ENCODE data around the gene WWOX. TPM values are rescaled to one million over a fixed set of nuclear protein-coding genes. Genes with fewer than 3 reads are reported as not detected.

Gene WWOX
- total and polyA plus RNA-seq, 2 donors (not counting 1 experiment from before 2014, with no cell fraction given): 10.5 to 42.3 TPM

- Mint-ChIP-seq H3K4me3 (no peak overlapping the region), H3K9me3 (ENCODE audit: insufficient read depth) (no peaks in the 10 kb centered on the region), H3K27ac (no peak overlapping the region), H3K4me1 (no peaks in the 10 kb centered on the region), H3K27me3 (no peaks in the 10 kb centered on the region)
- ATAC-seq (ENCODE audit: low read depth) (no peak), DNase-seq (no peak)
- no CpG with 5 or more reads among the region's 1 CpG for WGBS (ENCODE audit: insufficient coverage)
- Histone ChIP-seq H3K4me3 (ENCODE audit: control extremely low read depth in 1 of 5, extremely low read depth in 1 of 5, insufficient read depth in 1 of 5, low read depth in 2 of 5, low read length in 4 of 5) (no peak overlapping the region), H3K4me1 (ENCODE audit: control insufficient read depth in 2 of 2, insufficient read depth in 2 of 2, low read length in 2 of 2) (no peaks in the 10 kb centered on the region), H3K4me2 (replicated peaks; ENCODE audit: low read depth, low read length, poor library complexity, severe bottlenecking) (no peak overlapping the region), H3K9me3 (ENCODE audit: control extremely low read depth in 1 of 3, control insufficient read depth in 2 of 3, insufficient read depth in 1 of 3, low read length in 2 of 3) (no peaks in the 10 kb centered on the region), H4K20me1 (ENCODE audit: control insufficient read depth, insufficient read depth, low read length, poor library complexity, severe bottlenecking) (no peaks in the 10 kb centered on the region), H3K27ac (ENCODE audit: low read length in 2 of 2) (no peak overlapping the region), H3K36me3 (replicated peaks in 1 of 2; ENCODE audit: control extremely low read depth in 1 of 2, control insufficient read depth in 1 of 2, extremely low read depth in 1 of 2, insufficient read depth in 2 of 2, low read length in 1 of 2) (no peaks in the 10 kb centered on the region), H2AFZ (ENCODE audit: insufficient read depth, low read depth, low read length, poor library complexity, severe bottlenecking) (no peak overlapping the region), H3K79me2 (ENCODE audit: control insufficient read depth, insufficient read depth, low read length) (no peaks in the 10 kb centered on the region), H3K9ac (ENCODE audit: low read length) (no peak overlapping the region), H3K27me3 (replicated peaks in 1 of 4; ENCODE audit: control extremely low read depth in 1 of 4, control insufficient read depth in 3 of 4, insufficient read depth in 4 of 4, low read length in 3 of 4) (no peaks in the 10 kb centered on the region)
- ChIA-PET POLR2A (no interaction called here), CTCF (no interaction called here)
- intact Hi-C loops (cut with micrococcal nuclease): no loop called here
- no peak for TF ChIP-seq EZH2 (IDR thresholded peaks at IDR 0.05; ENCODE audit: borderline replicate concordance, insufficient read depth, low read depth, low read length, poor library complexity, severe bottlenecking)
- no peak for TF ChIP-seq CTCF (IDR thresholded peaks at IDR 0.05)
These were observed 453.3 kb downstream of the WWOX start for GRCh38 chr16:78552716-78553115.

- H3K27ac Mint-ChIP-seq: no peak overlapping the region
- POLR2A ChIA-PET: no interaction called here
These were observed 454.0 kb downstream of the WWOX start for GRCh38 chr16:78553268-78554039.

More at GRCh38 chr16:78553268-78554039, 454.0 kb downstream of the WWOX start:
- Mint-ChIP-seq H3K27me3 (no peaks in the 10 kb centered on the region), H3K4me1 (no peaks in the 10 kb centered on the region), H3K4me3 (no peak overlapping the region), H3K9me3 (ENCODE audit: insufficient read depth) (no peaks in the 10 kb centered on the region)
- DNase-seq (no peak), ATAC-seq (ENCODE audit: low read depth) (no peak)
- Histone ChIP-seq H3K27ac (ENCODE audit: low read length in 2 of 2) (no peak overlapping the region), H3K9me3 (ENCODE audit: control extremely low read depth in 1 of 3, control insufficient read depth in 2 of 3, insufficient read depth in 1 of 3, low read length in 2 of 3) (no peaks in the 10 kb centered on the region), H3K9ac (ENCODE audit: low read length) (no peak overlapping the region), H2AFZ (ENCODE audit: insufficient read depth, low read depth, low read length, poor library complexity, severe bottlenecking) (no peak overlapping the region), H3K36me3 (replicated peaks in 1 of 2; ENCODE audit: control extremely low read depth in 1 of 2, control insufficient read depth in 1 of 2, extremely low read depth in 1 of 2, insufficient read depth in 2 of 2, low read length in 1 of 2) (no peaks in the 10 kb centered on the region), H4K20me1 (ENCODE audit: control insufficient read depth, insufficient read depth, low read length, poor library complexity, severe bottlenecking) (no peaks in the 10 kb centered on the region), H3K79me2 (ENCODE audit: control insufficient read depth, insufficient read depth, low read length) (no peaks in the 10 kb centered on the region), H3K4me2 (replicated peaks; ENCODE audit: low read depth, low read length, poor library complexity, severe bottlenecking) (no peak overlapping the region), H3K4me1 (ENCODE audit: control insufficient read depth in 2 of 2, insufficient read depth in 2 of 2, low read length in 2 of 2) (no peaks in the 10 kb centered on the region), H3K27me3 (replicated peaks in 1 of 4; ENCODE audit: control extremely low read depth in 1 of 4, control insufficient read depth in 3 of 4, insufficient read depth in 4 of 4, low read length in 3 of 4) (no peaks in the 10 kb centered on the region), H3K4me3 (ENCODE audit: control extremely low read depth in 1 of 5, extremely low read depth in 1 of 5, insufficient read depth in 1 of 5, low read depth in 2 of 5, low read length in 4 of 5) (no peak overlapping the region)
- TF ChIP-seq EZH2 (IDR thresholded peaks at IDR 0.05; ENCODE audit: borderline replicate concordance, insufficient read depth, low read depth, low read length, poor library complexity, severe bottlenecking) (no peak), CTCF (IDR thresholded peaks at IDR 0.05) (no peak)
- WGBS (ENCODE audit: insufficient coverage): 97% methylated on average over 8 of the region's 10 CpGs
- CTCF ChIA-PET: no interaction called here
- intact Hi-C loops (cut with micrococcal nuclease): no loop called here
